Fibroblast of the conjunctiva (primary cell): ENCODE measurements around the gene RNF144A.

Source experiments
- DNase-seq: peaks from one replicate; pipeline ENCODE4 v3.0.0-alpha.2; 2010; ENCODE audit warnings: low read depth

Gene RNF144A

DNA sequence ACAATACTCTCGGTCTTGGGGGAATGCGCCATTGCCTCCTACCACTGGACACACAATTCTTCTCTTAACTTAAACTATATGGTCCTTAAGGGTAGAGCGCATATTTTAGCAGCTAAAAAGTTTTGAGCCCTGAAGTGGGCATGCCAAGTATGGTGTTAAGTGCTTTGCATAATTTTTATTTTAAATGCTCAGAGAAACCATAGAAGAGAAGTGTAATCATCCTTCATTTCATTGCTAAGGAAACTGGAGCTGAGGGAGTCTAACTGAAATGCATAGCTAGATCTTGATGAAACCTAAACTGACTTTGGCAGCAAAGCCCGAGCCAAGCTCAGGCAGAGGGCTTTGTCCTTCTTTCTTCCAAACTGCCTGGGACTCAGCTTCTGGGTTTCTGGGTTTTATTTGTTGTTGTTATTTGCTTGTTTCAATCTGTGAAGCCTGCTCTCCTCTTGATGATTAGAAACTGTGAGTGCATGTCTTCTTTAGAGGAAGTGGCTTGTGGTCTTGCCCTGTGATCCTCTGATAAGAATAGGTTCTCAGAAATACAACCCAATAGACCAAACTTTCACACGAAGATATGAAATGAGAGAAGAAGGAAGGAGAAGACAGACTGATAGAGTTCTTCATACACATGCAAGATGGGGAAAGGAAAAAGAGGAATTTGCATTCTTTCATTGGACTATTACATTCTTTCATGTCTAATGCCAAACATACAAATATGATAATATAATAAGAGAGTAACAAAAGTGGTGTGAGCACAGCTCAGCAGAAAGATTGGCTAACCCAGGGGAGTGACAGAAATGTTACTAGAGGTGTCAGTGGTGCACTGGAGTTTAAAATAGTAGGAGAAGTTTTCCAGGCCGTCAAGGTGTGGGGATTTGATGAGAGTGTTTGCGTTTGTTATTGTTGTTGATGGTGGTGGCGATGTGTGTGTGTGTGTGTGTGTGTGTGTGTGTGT lies 7.5 kb upstream of the RNF144A start:
- no peak for DNase-seq

GRCh38 chr2:6911721-6912120 lies 5.5 kb upstream of the RNF144A start:
- no peak for DNase-seq

DNA sequence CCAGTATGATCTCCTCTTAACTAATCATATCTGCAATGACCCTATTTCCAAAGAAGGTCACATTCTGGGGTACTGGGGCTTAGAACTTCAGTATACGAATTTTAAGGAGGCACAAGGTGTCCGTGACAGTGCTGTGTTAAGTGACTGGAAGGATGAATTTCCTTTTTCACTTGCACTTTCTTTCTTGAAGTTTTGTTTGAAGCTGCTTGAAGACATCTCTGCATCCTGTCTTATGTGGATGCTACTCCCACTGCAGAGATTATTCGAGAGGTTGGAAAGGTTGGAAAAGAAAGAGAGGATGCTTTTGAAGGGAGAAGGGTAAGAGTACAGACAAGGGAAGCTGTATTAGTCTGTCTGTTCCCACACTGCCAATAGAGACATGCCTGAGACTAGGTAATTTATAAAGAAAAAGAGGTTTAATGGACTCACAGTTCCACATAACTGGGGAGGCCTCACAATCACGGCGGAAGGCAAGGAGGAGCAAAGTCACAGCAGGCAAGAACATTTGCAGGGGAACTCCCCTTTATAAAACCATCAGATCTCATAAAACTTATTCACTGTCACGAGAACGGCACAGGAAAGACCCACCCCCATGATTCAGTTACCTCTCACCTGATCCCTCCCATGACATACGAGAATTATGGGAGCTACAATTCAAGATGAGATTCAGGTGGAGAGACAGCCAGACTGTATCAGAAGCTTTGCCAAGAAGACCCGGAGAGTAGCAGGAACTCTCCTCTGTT lies 3.6 kb upstream of the RNF144A start:
- DNase-seq = no peak

DNA sequence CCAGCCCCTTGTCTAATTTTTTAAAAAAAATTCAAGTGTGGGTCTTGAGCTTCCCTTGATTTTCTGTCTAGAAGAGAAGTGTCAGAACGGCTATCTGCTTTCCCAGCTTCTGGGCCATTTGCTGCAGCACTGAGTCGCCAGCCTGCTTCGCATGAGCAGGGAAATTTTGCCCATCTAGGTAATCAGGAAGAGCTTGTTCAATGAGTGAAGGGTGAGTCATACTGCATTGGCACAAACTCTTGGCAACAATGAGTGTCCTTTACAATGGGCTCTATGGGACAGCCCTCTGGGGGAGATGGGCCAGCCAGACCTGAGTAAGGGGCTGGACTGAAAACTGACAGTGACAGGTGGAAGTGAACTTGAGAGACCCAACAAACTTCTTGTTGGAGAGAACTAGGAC lies 2.4 kb upstream of the RNF144A start:
- DNase-seq = no peak

- DNase-seq = no peak
Observed at GRCh38 chr2:6915399-6915798, 1.8 kb upstream of the RNF144A start.

DNA sequence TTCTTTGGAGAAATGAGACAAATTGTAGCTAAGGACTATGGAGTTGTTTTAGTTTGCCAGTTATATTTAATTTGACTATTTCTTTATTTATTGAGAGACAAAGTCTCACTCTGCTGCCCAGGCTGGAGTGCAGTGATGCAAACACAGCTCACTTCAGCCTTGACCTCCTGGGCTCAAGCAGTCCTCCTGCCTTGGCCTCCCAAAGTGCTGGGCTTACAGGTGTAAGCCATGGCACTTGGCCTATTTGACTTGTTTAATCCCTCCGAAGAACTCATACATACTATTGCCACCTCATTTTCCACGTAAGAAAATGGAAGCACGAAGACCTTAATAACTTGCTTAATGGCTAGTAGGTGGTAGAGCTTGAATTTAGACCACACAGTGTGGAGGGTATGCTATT lies 988 bp upstream of the RNF144A start:
- no peak for DNase-seq

DNA sequence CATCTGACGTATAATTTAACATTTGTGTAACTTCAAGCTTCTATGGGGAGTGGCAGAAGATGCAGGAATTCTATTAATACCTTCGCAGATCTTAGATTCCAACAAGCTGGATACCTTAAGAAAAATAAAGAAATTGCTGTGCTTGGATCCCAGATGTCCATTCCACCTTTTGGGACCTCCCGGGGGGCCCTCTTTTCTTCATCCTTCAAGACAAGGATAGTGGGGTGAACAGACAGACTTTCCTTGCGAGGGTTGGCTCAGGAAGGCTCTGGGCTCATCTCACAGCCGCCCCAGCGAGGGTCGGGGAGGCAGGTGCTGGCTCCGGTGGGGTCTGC lies 509 bp upstream of the RNF144A start:
- no peak for DNase-seq

DNA sequence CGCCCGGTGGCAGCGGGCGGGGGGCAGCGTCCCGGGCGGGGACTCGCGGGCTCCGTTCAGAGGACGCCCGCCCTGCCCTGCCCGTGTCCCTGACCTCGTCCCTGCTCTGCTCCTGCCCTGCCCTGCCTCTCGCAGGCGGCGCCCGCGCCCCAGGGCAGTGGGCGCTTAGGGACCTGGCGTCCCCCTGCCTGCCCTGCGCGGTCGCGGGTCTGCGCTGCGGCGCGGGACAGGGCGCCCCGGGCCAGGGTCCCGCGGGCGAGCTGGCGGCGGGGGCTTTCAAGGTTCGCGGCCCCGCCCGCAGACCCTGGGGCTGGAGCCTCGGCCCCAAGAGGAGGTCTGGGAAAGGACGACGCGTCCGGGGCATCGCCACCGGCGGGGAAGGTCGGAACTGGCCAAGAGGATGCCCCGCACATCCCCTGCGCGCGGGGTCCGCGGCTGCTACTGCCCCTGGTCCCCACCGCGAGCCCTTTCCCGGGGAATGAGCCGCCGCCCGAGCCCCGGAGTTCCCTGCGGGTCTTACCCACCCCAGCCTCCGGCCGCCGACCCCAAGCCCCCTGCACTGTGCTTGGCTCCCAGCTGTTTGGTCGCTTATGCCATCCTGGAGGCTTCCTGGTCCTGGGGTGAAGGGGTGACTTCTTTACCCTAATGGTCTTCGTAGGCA lies 679 bp downstream of the RNF144A start:
- DNase-seq = no peak

GRCh38 chr2:6919901-6920742 lies 2.9 kb downstream of the RNF144A start:
- DNase-seq = no peak

DNA sequence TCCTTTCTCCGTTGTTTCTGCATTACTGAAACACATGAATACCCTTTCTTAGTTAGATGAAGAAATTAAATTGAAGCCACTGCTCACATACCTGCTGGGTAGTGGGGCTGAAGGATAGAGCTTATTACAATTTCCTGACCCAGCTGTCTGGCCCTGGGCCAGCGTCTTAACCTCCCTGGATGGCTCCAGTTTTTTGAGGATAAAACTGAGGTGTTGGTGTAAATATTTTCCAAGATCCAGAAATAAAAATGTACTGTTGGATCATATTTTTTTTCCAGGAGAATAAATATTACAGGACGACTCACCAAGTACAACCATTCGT lies 3.5 kb downstream of the RNF144A start:
- no peak for DNase-seq

DNA sequence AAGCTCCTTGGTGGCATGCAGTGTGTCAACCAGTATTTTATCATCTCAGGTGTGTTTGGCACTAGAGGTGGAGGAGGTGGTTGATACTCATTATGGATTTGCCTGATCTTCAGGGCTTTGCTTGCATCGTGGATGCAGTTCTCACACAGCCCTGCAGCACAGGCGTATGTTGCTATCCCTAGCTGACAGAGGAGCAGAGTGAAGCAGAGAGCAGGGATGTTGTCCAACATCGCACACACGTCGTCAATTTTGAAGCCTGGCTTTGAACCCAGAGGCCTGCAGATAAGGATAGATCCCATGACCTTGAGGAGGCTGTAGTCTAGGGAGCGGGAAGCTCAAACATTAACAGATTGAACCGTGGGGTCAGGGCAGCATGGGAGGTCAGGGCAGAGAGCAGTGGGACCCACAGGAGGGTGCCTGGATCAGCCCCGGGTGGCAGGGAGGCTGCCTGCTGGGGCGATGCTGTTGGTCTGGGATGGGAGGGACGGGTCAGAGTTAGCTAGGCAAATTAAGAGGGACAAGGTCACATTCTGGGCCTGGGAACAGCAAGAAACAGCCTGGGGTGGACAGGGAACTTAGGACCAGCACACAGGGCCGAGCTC lies 4.2 kb downstream of the RNF144A start:
- no peak for DNase-seq

GRCh38 chr2:6922201-6922656 lies 5.0 kb downstream of the RNF144A start:
- DNase-seq = no peak

- no peak for DNase-seq
Observed at GRCh38 chr2:6923319-6923718, 6.1 kb downstream of the RNF144A start.

DNA sequence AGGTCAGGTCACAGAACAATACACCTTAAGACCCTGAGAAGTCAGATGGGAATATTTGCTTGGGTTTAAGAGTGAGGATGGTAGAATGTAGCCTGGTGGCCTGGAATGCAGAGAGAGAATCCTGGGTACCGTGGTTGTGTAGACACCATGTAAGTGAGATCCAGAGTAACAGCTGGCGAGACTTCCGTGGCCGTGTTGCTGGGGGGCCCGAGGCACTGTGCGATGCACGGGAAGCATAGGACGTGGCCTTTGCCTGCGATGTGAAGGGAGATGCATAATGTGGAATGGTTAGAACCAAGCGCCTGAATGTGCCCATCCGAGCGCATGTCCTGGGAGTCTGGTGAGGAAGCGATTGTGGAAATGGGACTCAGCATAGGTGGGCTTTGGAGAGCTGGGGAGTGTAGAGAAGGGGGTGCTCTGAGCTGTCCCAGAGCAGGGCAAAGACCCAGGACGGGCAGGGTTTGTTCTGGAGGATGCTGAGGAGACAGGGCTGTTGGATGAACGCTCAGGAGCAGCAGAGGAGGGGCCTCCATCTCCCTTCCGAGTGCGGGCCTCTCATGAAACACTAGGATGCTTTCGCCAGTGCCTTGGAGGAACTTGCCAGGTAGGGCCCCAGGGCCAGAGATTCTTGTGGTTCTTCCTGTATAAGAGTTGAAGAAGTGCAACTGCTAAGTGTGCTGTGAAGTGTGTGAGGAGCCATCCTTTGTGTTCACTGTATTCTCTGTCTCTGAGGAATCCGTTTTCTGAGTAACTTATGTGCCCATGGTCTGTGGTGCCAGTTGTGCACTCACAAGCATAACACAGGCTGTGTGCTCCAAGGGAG lies 7.1 kb downstream of the RNF144A start:
- DNase-seq = no peak

DNA sequence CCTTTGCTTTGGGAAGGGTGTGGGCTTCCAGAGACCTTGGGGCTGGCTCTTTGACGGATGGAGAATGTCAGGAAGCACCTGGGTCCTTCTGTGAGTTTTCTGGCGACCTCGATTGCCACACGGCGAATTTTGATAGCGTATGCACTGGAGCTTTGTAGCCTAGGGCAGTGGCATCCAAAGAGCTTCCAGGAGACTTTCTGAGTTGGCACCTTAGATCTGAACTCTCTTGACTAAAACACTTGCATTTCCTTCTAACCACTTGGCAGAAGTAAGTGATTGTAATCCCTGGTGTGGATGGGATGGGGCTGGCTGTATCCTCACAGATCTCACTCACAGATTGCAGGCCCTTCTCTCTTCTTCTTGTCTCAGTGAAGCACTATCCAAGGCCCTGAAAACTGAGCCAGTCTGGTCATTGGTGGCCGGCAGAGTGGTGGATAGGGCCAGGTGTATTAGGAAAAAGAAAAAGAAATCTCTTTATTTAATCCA lies 7.8 kb downstream of the RNF144A start:
- no peak for DNase-seq

DNA sequence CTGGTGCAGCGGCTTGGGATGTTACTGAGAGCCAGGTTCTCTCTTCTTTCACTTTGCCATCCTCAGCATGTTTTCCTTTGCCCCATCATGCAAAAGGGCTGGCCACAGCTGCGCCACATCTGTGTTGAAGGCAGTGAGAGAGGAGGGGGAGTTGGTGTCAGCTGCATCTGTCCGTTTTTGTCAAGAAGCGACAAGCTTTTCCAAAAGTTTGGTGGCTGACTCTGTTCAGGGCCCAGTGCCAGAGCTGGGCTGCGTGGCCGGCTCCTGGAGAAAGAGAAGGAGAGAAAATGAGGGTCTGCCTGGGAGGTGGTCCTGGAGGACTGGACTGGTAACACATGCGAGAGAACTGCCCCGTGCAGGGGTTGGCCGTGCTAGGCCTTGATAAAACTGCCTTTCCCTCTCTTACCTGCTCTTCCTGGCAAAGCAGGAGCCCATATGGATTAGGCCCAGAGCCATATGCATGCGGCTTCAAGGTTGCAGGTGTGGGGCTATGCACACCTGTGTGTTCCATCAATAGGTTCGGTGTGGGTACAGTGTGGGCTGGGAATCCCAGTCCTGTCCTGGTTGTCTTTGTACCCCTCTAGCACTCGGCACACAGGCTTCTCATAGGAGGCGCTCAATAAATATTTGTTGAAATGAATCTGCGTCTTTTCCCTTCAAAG lies 9.0 kb downstream of the RNF144A start:
- no peak for DNase-seq

GRCh38 chr2:6927186-6927585 lies 10.0 kb downstream of the RNF144A start:
- no peak for DNase-seq

DNA sequence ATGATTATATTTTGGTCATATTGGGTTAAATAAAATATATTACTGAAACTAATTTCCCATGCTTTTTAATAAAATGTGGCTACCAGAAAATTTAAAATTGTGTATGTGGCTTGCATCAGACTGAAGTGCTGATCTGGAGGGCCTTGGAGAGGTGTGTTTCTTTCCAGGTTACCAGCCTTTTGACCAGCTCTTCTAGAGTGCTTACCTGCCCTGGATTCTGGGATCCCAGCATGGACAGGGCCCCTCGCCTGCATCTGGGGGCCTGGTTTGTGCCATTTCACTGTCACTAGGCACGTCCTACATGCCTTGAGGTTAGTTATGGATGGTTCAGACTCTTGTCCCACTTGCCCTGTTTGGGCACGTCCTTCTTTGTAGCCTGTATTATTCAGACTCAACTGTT lies 10.5 kb downstream of the RNF144A start:
- no peak for DNase-seq

DNA sequence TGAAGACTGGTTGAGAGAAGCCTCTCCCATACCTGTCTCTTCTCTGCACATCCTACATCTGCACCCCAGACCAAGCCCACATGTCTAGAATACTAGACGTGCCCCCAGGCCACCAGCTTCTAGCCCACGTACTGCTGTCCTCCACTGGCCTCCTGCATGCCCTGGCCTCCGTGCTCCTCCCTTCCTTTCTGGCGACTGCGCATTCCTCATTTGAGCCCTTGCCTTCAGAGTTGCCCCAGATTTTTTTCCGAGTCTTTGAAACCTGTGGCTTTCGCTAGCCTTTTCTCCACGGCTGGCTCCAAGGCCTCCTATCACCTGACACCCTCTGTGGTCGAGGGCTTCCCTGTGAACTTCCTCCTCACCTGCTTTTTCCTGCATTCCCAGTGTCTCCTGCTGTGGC lies 11.2 kb downstream of the RNF144A start:
- DNase-seq = no peak

- DNase-seq = no peak
Observed at GRCh38 chr2:6929196-6929819, 12.1 kb downstream of the RNF144A start.
